NOMO-1 treated with dmso at 0.1 percent for 144 hours (cell line): ENCODE measurements around the gene ADAMTS8.
"Not testable (repeated sequence)": the region's sequence is repeated elsewhere in the genome, so short reads cannot be mapped to it uniquely, and the experiment has no call there.

Experiments
- DNase-seq: peaks from one replicate; lab custom pipeline; 2025; ENCODE audit not compliant: unreplicated experiment; lab: John Stamatoyannopoulos, UW

ADAMTS8 gene

GRCh38 chr11:130439876-130440275 lies 11.5 kb upstream of the ADAMTS8 start:
- DNase-seq: no peak

- DNase-seq: no peak
Measured at GRCh38 chr11:130439160-130439519, 10.7 kb upstream of the ADAMTS8 start.

GRCh38 chr11:130438401-130439159 lies 10.2 kb upstream of the ADAMTS8 start:
- not testable (repeated sequence) for DNase-seq

- DNase-seq: no peak
Measured at GRCh38 chr11:130437848-130438247, 9.4 kb upstream of the ADAMTS8 start.

GRCh38 chr11:130436171-130436570 lies 7.8 kb upstream of the ADAMTS8 start:
- DNase-seq: no peak

GRCh38 chr11:130435671-130436070 lies 7.3 kb upstream of the ADAMTS8 start:
- DNase-seq: no peak

GRCh38 chr11:130434521-130435223 lies 6.3 kb upstream of the ADAMTS8 start:
- peak; percentile 76 for DNase-seq

- no peak for DNase-seq
Measured at GRCh38 chr11:130433357-130433756, 4.9 kb upstream of the ADAMTS8 start.

GRCh38 chr11:130431801-130432200 lies 3.4 kb upstream of the ADAMTS8 start:
- DNase-seq: no peak

GRCh38 chr11:130431331-130431773 lies 2.9 kb upstream of the ADAMTS8 start:
- DNase-seq: peak; percentile 17

- DNase-seq: no peak
Measured at GRCh38 chr11:130429983-130430382, 1.6 kb upstream of the ADAMTS8 start.

- no peak for DNase-seq
Measured at GRCh38 chr11:130429120-130429681, 792 bp upstream of the ADAMTS8 start.

- DNase-seq: no peak
Measured at GRCh38 chr11:130427581-130428315, 661 bp downstream of the ADAMTS8 start.

GRCh38 chr11:130426837-130427341 lies 1.5 kb downstream of the ADAMTS8 start:
- DNase-seq: no peak

- no peak for DNase-seq
Measured at GRCh38 chr11:130426223-130426836, 2.1 kb downstream of the ADAMTS8 start.

- no peak for DNase-seq
Measured at GRCh38 chr11:130425156-130425555, 3.3 kb downstream of the ADAMTS8 start.

- no peak for DNase-seq
Measured at GRCh38 chr11:130424613-130425140, 3.7 kb downstream of the ADAMTS8 start.

GRCh38 chr11:130423541-130424142 lies 4.8 kb downstream of the ADAMTS8 start:
- no peak for DNase-seq

GRCh38 chr11:130422251-130422995 lies 6.0 kb downstream of the ADAMTS8 start:
- no peak for DNase-seq
